B cell (primary cell): ENCODE results near the gene TOM1L2. TPM values are rescaled to one million over a fixed set of nuclear protein-coding genes. Genes with fewer than 3 reads are reported as not detected.

Experiments
- ATAC-seq: fragments of 200-7000 bp; cut with Tn5 transposase; one replicate; pipeline ENCODE4 v1.10.0; 2021; ENCODE audit warnings: low read depth, mild to moderate bottlenecking, moderate number of reproducible peaks, moderate library complexity
- CTCF ChIA-PET: fragments of 350-600 bp; sonication (Branson Sonifier 250); formaldehyde crosslinking; loops from one replicate; lab custom pipeline; 2021; ENCODE audit warnings: antibody characterized with exemption, inconsistent platforms; lab: Charles Lee
- POLR2A ChIA-PET: fragments of 350-600 bp; sonication (Branson Sonifier 250); formaldehyde crosslinking; loops from one replicate; lab custom pipeline; 2021; ENCODE audit warnings: antibody characterized with exemption; lab: Charles Lee
- DNase-seq: peaks from one replicate; pipeline ENCODE4 v3.0.0; 2013
- H2AFZ ChIP-seq: 2 replicates; pipeline ENCODE4 v1.6.1; 2012; ENCODE audit warnings: mild to moderate bottlenecking, low read depth, low read length; ENCODE audit not compliant: insufficient read depth, poor library complexity, severe bottlenecking
- H3K27ac ChIP-seq, 2 donors: 1 replicate in 1 of 2; 2 replicates in 1 of 2; pipeline ENCODE4 v1.5.1; 2012 to 2013; ENCODE audit warnings: low read length in 2 of 2, mild to moderate bottlenecking in 2 of 2, moderate library complexity in 1 of 2
- H3K27me3 ChIP-seq, 4 experiments: fragments of 200-600 bp in 1 of 4; sonication (generic) in 1 of 4; replicated peaks in 1 of 4; 1 replicate in 2 of 4; 2 replicates in 2 of 4; pipeline versions ENCODE4 v1.6.1 to v1.7.0; 2013 to 2016; ENCODE audit warnings: low read length in 3 of 4, mild to moderate bottlenecking in 2 of 4, mixed read lengths in 1 of 4, moderate library complexity in 1 of 4; ENCODE audit not compliant: insufficient read depth in 4 of 4, control insufficient read depth in 3 of 4; ENCODE audit errors: control extremely low read depth in 1 of 4
- H3K36me3 ChIP-seq, 2 experiments: replicated peaks in 1 of 2; 1 replicate in 1 of 2; 2 replicates in 1 of 2; pipeline versions ENCODE4 v1.6.1 to v1.7.1; 2013; ENCODE audit warnings: low read length in 1 of 2; ENCODE audit not compliant: insufficient read depth in 2 of 2, control insufficient read depth in 1 of 2; ENCODE audit errors: control extremely low read depth in 1 of 2, extremely low read depth in 1 of 2
- H3K4me1 ChIP-seq, 2 donors: fragments of 200-600 bp in 1 of 2; sonication (generic) in 1 of 2; 1 replicate in 1 of 2; 2 replicates in 1 of 2; pipeline versions ENCODE4 v1.5.1 to v1.6.1; 2013 to 2017; ENCODE audit warnings: low read length in 2 of 2; ENCODE audit not compliant: control insufficient read depth in 2 of 2, insufficient read depth in 2 of 2
- H3K4me2 ChIP-seq: replicated peaks from 2 replicates; pipeline ENCODE3; 2012; ENCODE audit warnings: mild to moderate bottlenecking, low read depth, low read length; ENCODE audit not compliant: poor library complexity, severe bottlenecking
- H3K4me3 ChIP-seq, 5 experiments: fragments of 200-600 bp in 1 of 5; sonication (generic) in 1 of 5; 1 replicate in 3 of 5; 2 replicates in 2 of 5; pipeline versions ENCODE4 v1.5.1 to v1.7.0; 2011 to 2016; ENCODE audit warnings: low read length in 4 of 5, mild to moderate bottlenecking in 4 of 5, low read depth in 2 of 5, control low read depth in 1 of 5, moderate library complexity in 1 of 5; ENCODE audit not compliant: insufficient read depth in 1 of 5; ENCODE audit errors: control extremely low read depth in 1 of 5, extremely low read depth in 1 of 5
- H3K79me2 ChIP-seq: fragments of 200-600 bp; sonication (generic); one replicate; pipeline ENCODE4 v1.6.0; 2016; ENCODE audit warnings: low read length; ENCODE audit not compliant: control insufficient read depth, insufficient read depth
- H3K9ac ChIP-seq: fragments of 200-600 bp; sonication (generic); 2 replicates; pipeline ENCODE4 v1.6.1; 2017; ENCODE audit warnings: mild to moderate bottlenecking, low read length, moderate library complexity
- H3K9me3 ChIP-seq, 3 donors: one replicate each; pipeline versions ENCODE4 v1.6.1 to v1.7.1; 2013; ENCODE audit warnings: low read length in 2 of 3; ENCODE audit not compliant: control insufficient read depth in 2 of 3, insufficient read depth in 1 of 3; ENCODE audit errors: control extremely low read depth in 1 of 3
- H4K20me1 ChIP-seq: 2 replicates; pipeline ENCODE4 v1.6.0; 2012; ENCODE audit warnings: mild to moderate bottlenecking, low read length; ENCODE audit not compliant: insufficient read depth, control insufficient read depth, poor library complexity, severe bottlenecking
- H3K27ac Mint-ChIP-seq: one replicate; pipeline ENCODE4 v1.8.0; 2021; ENCODE audit warnings: mixed read lengths
- H3K27me3 Mint-ChIP-seq: one replicate; pipeline ENCODE4 v1.8.0; 2021; ENCODE audit warnings: mixed read lengths
- H3K4me1 Mint-ChIP-seq: one replicate; pipeline ENCODE4 v1.8.0; 2021; ENCODE audit warnings: mixed read lengths
- H3K4me3 Mint-ChIP-seq: one replicate; pipeline ENCODE4 v1.8.0; 2021; ENCODE audit warnings: mixed read lengths
- H3K9me3 Mint-ChIP-seq: one replicate; pipeline ENCODE4 v1.8.0; 2022; ENCODE audit warnings: mixed read lengths; ENCODE audit not compliant: insufficient read depth
- EZH2 ChIP-seq: IDR thresholded peaks from 2 replicates; pipeline ENCODE4 v1.6.1; 2012; ENCODE audit warnings: borderline replicate concordance, low read depth, mild to moderate bottlenecking, moderate library complexity, low read length; ENCODE audit not compliant: insufficient read depth, poor library complexity, severe bottlenecking
- WGBS: methylation state at CpG from one replicate; pipeline ENCODE4 v1.1.5; 2013; ENCODE audit warnings: missing lambda C conversion rate; ENCODE audit not compliant: insufficient coverage; 5-methylcytosine and 5-hydroxymethylcytosine counted together
- intact Hi-C: fragments of 100-400 bp; cut with micrococcal nuclease; formaldehyde crosslinking; loops from one replicate; pipeline ENCODE4 v1.10.0; 2022
- polyA plus RNA-seq: library from polyadenylated mRNA; depleted of rRNA; stranded (reverse); fragments of >200 nt; gene quantifications from 2 replicates; pipeline ENCODE4 v1.2.3, GENCODE V29; 2012
- total RNA-seq, 2 donors: library from RNA; stranded (reverse); fragments of 120-200 nt in 1 of 2; gene quantifications; 1 replicate in 1 of 2; 2 replicates in 1 of 2; pipeline versions ENCODE4 v1.2.3 to v1.2.4, GENCODE V29; 2013 to 2022
- TF ChIP-seq, protein P1 (sequence below): fragments of 200-600 bp; IDR thresholded peaks from one replicate; pipeline ENCODE4 v1.8.0; 2022; ENCODE audit warnings: antibody characterized with exemption, mild to moderate bottlenecking

TOM1L2 gene
- total and polyA plus RNA-seq, 2 donors (not counting 1 experiment from before 2014, with no cell fraction given) = 25.1 to 29.7 TPM

- Histone ChIP-seq H3K27me3 (no peaks in the 10 kb centered on the region), H3K4me3 (no peak overlapping the region), H3K79me2 (no peaks in the 10 kb centered on the region), H3K27ac (no peak overlapping the region), H3K36me3 (peaks cover 0 to 24% of the 10 kb centered on the region in 2 experiments), H3K9ac (no peak overlapping the region), H2AFZ (no peak overlapping the region), H3K4me1 (no peaks in the 10 kb centered on the region), H3K4me2 (no peak overlapping the region), H4K20me1 (peaks cover 4% of the 10 kb centered on the region), H3K9me3 (no peaks in the 10 kb centered on the region)
- no peak for TF ChIP-seq EZH2
- TF ChIP-seq, protein P1, sequence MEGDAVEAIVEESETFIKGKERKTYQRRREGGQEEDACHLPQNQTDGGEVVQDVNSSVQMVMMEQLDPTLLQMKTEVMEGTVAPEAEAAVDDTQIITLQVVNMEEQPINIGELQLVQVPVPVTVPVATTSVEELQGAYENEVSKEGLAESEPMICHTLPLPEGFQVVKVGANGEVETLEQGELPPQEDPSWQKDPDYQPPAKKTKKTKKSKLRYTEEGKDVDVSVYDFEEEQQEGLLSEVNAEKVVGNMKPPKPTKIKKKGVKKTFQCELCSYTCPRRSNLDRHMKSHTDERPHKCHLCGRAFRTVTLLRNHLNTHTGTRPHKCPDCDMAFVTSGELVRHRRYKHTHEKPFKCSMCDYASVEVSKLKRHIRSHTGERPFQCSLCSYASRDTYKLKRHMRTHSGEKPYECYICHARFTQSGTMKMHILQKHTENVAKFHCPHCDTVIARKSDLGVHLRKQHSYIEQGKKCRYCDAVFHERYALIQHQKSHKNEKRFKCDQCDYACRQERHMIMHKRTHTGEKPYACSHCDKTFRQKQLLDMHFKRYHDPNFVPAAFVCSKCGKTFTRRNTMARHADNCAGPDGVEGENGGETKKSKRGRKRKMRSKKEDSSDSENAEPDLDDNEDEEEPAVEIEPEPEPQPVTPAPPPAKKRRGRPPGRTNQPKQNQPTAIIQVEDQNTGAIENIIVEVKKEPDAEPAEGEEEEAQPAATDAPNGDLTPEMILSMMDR = no peak
- ChIA-PET CTCF (interaction anchor here (1.0 kb wide), 1 partner anchor 38 kb away, joined by 3 read pairs; no protein-coding TSS in a partner anchor), POLR2A (no interaction called here)
- H3K4me3 Mint-ChIP-seq = no peak overlapping the region
- DNase-seq = no peak
- ATAC-seq = no peak
- no peaks in the 10 kb centered on the region for H3K9me3 Mint-ChIP-seq
- no peak overlapping the region for H3K27ac Mint-ChIP-seq
- no peaks in the 10 kb centered on the region for H3K4me1 Mint-ChIP-seq
- no peaks in the 10 kb centered on the region for H3K27me3 Mint-ChIP-seq
- 80% methylated on average over 1 of the region's 3 CpGs for WGBS
- intact Hi-C loops = no loop called here
These were observed 72.7 kb downstream of the TOM1L2 start for GRCh38 chr17:17899486-17899885.

DNA sequence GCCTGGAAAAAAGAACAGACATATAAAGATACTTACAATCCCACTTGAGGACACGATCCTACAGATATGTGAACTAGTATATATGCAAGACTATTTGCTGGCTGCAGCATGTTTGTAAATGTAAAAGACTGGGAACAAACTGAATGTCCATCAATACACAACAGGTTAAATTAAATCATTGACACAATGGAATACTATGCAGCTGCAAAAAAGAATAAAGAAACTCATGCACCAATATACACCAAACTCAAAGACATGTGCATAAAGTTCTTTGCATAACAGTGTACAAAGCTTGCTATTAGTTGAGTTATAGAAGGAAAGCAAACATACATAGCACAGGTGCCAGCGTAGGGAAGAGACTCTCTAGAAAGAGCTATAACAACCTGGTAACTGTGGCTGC, 73.5 kb downstream of the TOM1L2 start:
- TF ChIP-seq EZH2 = no peak
- TF ChIP-seq, protein P1 = no peak
- Histone ChIP-seq H4K20me1 (peaks cover 4% of the 10 kb centered on the region), H3K9me3 (no peaks in the 10 kb centered on the region), H3K4me1 (no peaks in the 10 kb centered on the region), H3K4me2 (no peak overlapping the region), H3K27ac (no peak overlapping the region), H3K27me3 (no peaks in the 10 kb centered on the region), H3K9ac (no peak overlapping the region), H3K36me3 (peaks cover 0 to 24% of the 10 kb centered on the region in 2 experiments), H3K4me3 (no peak overlapping the region), H3K79me2 (no peaks in the 10 kb centered on the region), H2AFZ (no peak overlapping the region)
- WGBS = no CpG with 5 or more reads among the region's 2 CpGs
- Mint-ChIP-seq H3K27me3 (no peaks in the 10 kb centered on the region), H3K27ac (no peak overlapping the region), H3K4me1 (no peaks in the 10 kb centered on the region), H3K9me3 (no peaks in the 10 kb centered on the region), H3K4me3 (no peak overlapping the region)
- CTCF ChIA-PET = interaction anchor here (0.9 to 1.0 kb wide), 2 partner anchors 20 to 37 kb away, joined by 3 to 4 read pairs; no protein-coding TSS in a partner anchor
- intact Hi-C loops = no loop called here
- ATAC-seq (no peak), DNase-seq (no peak)
- POLR2A ChIA-PET = no interaction called here
